Cortex of kidney (tissue), 1 donor: Measurements from ENCODE around the gene ALPP.
"Not testable (repeated sequence)": the region's sequence is repeated elsewhere in the genome, so short reads cannot be mapped to it uniquely, and the experiment has no call there.

ENCODE experiments used
- DNase-seq: peaks from one replicate; lab custom pipeline; 2025; lab: John Stamatoyannopoulos, UW

The ALPP gene

GRCh38 chr2:232378735-232379151 is at the start of gene ALPP:
Gene ALPP (plus strand): TSS chr2:232378751. CDS start chr2:232378803, 52 bp downstream.
- DNase-seq: not testable (repeated sequence)

GRCh38 chr2:232329716-232330067 is 48.9 kb upstream of the ALPP start:
- DNase-seq: no peak

GRCh38 chr2:232330068-232330999 is 48.2 kb upstream of the ALPP start:
- no peak for DNase-seq

GRCh38 chr2:232331061-232331460 is 47.5 kb upstream of the ALPP start:
- DNase-seq: not testable (repeated sequence)

- DNase-seq: not testable (repeated sequence)
These were observed 46.9 kb upstream of the ALPP start for GRCh38 chr2:232331641-232332040.

- DNase-seq: not testable (repeated sequence)
These were observed 46.2 kb upstream of the ALPP start for GRCh38 chr2:232332244-232332939.

- no peak for DNase-seq
These were observed 45.7 kb upstream of the ALPP start for GRCh38 chr2:232332940-232333259.

- DNase-seq: no peak
These were observed 45.0 kb upstream of the ALPP start for GRCh38 chr2:232333361-232334135.

GRCh38 chr2:232334136-232334884 is 44.2 kb upstream of the ALPP start:
- DNase-seq: not testable (repeated sequence)

- DNase-seq: not testable (repeated sequence)
These were observed 43.7 kb upstream of the ALPP start for GRCh38 chr2:232334885-232335205.

GRCh38 chr2:232335206-232335858 is 43.2 kb upstream of the ALPP start:
- DNase-seq: not testable (repeated sequence)

GRCh38 chr2:232335859-232336215 is 42.7 kb upstream of the ALPP start:
- DNase-seq: no peak

GRCh38 chr2:232336241-232336736 is 42.3 kb upstream of the ALPP start:
- no peak for DNase-seq

GRCh38 chr2:232336981-232337720 is 41.4 kb upstream of the ALPP start:
- no peak for DNase-seq

- DNase-seq: not testable (repeated sequence)
These were observed 40.3 kb upstream of the ALPP start for GRCh38 chr2:232338094-232338758.

- no peak for DNase-seq
These were observed 39.8 kb upstream of the ALPP start for GRCh38 chr2:232338759-232339106.

GRCh38 chr2:232339121-232340081 is 39.1 kb upstream of the ALPP start:
- no peak for DNase-seq

GRCh38 chr2:232340171-232340935 is 38.2 kb upstream of the ALPP start:
- no peak for DNase-seq
